NCI-H2107 (cell line): ENCODE measurements around the gene NDST1.

Source experiments
- DNase-seq: peaks from one replicate; lab custom pipeline; 2025; lab: John Stamatoyannopoulos, UW

The NDST1 gene

GRCh38 chr5:150570333-150570732 lies 62.4 kb downstream of the NDST1 start:
- DNase-seq, result no peak

- DNase-seq, result no peak
These were observed 63.9 kb downstream of the NDST1 start for GRCh38 chr5:150571836-150572235.

GRCh38 chr5:150573216-150573615 lies 65.3 kb downstream of the NDST1 start:
- DNase-seq, result no peak

GRCh38 chr5:150573867-150574817 lies 66.2 kb downstream of the NDST1 start:
- no peak for DNase-seq

- DNase-seq, result no peak
These were observed 67.1 kb downstream of the NDST1 start for GRCh38 chr5:150574818-150575547.

- no peak for DNase-seq
These were observed 68.0 kb downstream of the NDST1 start for GRCh38 chr5:150575745-150576448.

GRCh38 chr5:150576449-150576949 lies 68.6 kb downstream of the NDST1 start:
- DNase-seq, result no peak

- no peak for DNase-seq
These were observed 69.6 kb downstream of the NDST1 start for GRCh38 chr5:150577378-150578139.

GRCh38 chr5:150578781-150579461 lies 71.0 kb downstream of the NDST1 start:
- DNase-seq, result no peak

- no peak for DNase-seq
These were observed 71.8 kb downstream of the NDST1 start for GRCh38 chr5:150579462-150580400.

- DNase-seq, result no peak
These were observed 73.0 kb downstream of the NDST1 start for GRCh38 chr5:150580917-150581316.

GRCh38 chr5:150582241-150583109 lies 74.5 kb downstream of the NDST1 start:
- DNase-seq, result no peak

- no peak for DNase-seq
These were observed 75.8 kb downstream of the NDST1 start for GRCh38 chr5:150583541-150584225.

- no peak for DNase-seq
These were observed 76.8 kb downstream of the NDST1 start for GRCh38 chr5:150584556-150585335.

- DNase-seq, result no peak
These were observed 77.9 kb downstream of the NDST1 start for GRCh38 chr5:150585781-150586341.

- no peak for DNase-seq
These were observed 79.1 kb downstream of the NDST1 start for GRCh38 chr5:150587016-150587415.
